IgD-negative memory B cell (primary cell): Measurements from ENCODE around the gene KDM5C. TPM values are rescaled to one million over a fixed set of nuclear protein-coding genes. Genes with fewer than 3 reads are reported as not detected.

Experiments
- H3K27ac Mint-ChIP-seq, 3 donors: one replicate each; pipeline ENCODE4 v1.8.0; 2020 to 2022; ENCODE audit warnings: mild to moderate bottlenecking in 3 of 3, mixed read lengths in 3 of 3, moderate library complexity in 1 of 3
- H3K27me3 Mint-ChIP-seq: one replicate; pipeline ENCODE4 v1.8.0; 2021; ENCODE audit warnings: mixed read lengths
- H3K36me3 Mint-ChIP-seq: one replicate; pipeline ENCODE4 v1.8.0; 2020; ENCODE audit warnings: mild to moderate bottlenecking, mixed read lengths
- H3K4me1 Mint-ChIP-seq, 3 donors: one replicate each; pipeline ENCODE4 v1.8.0; 2020 to 2022; ENCODE audit warnings: mixed read lengths in 3 of 3, mild to moderate bottlenecking in 1 of 3
- H3K4me3 Mint-ChIP-seq, 4 donors: one replicate each; pipeline ENCODE4 v1.8.0; 2020 to 2022; ENCODE audit warnings: mild to moderate bottlenecking in 4 of 4, mixed read lengths in 4 of 4, moderate library complexity in 3 of 4
- H3K9me3 Mint-ChIP-seq, 3 donors: one replicate each; pipeline ENCODE4 v1.8.0; 2020 to 2021; ENCODE audit warnings: mixed read lengths in 3 of 3, mild to moderate bottlenecking in 1 of 3
- polyA plus RNA-seq: library from polyadenylated mRNA; unstranded; fragments of 300-500 nt; fragmentation: Illumina TruSeq; gene quantifications from one replicate; pipeline ENCODE4 v1.2.3, GENCODE V29; 2021

The KDM5C gene
- polyA plus RNA-seq, 1 donor from 2014 or later, result 35.4 TPM

DNA sequence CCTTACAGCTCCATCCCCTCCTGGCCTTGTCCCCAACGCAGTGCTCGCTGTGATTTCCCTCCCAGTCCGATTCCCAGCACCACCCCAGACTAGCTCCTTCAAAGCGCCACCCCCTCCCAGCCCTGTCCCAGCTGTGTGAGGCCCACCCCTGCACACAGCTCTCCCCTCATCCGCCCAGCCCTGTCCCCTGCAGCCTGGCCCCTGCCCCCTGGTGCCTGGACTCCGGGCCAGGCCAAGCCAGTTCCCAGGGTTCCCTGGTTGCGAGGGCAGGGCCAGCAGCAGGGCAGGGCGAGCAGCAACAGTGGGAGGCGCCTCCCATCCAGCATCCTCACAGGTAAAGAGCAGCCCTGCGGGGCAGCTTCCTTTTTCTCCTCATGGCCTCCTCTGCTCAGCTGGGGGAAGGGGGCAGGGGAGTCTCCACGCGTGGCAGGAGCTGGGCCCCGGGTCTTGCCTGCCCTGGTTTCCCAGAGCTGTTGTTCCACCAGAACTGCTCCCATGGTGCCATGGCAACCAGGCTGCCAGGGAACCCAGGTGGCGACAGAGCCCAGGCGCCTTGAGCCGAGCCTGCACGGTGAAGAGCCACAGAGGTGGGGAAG lies 31.5 kb upstream of the KDM5C start:
- Mint-ChIP-seq H3K4me1 (peaks cover 0 to 4% (median 0%) of the 10 kb centered on the region in 3 donors), H3K36me3 (no peaks in the 10 kb centered on the region), H3K9me3 (peaks cover 0 to 2% (median 0%) of the 10 kb centered on the region in 3 donors), H3K27ac (no peak overlapping the region), H3K27me3 (peaks cover 14% of the 10 kb centered on the region), H3K4me3 (no peak overlapping the region)

DNA sequence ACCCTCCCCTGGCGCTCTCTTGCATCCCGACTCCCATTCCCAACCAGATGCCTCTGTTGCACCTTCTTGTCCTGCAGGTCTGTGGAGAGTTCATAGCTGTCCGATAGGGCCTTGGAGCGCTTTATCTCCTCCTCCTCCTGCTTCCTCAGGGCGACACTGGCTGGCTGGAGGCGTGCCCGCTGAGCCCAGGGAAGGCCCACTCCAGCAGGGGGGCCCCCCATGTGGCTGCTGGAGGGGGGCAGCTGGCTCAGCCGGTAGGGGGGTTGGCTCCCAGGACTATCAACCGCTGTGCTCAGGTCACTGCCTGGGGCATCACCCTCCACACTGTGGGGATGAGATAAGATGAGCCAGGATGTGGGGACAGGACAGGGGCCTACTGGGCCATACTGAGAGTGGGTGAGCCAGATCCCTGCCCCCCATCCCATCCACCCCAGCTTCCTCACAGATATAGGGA lies 30.8 kb upstream of the KDM5C start:
- peaks cover 12% of the 10 kb centered on the region for H3K27me3 Mint-ChIP-seq
- no peak overlapping the region for H3K27ac Mint-ChIP-seq

DNA sequence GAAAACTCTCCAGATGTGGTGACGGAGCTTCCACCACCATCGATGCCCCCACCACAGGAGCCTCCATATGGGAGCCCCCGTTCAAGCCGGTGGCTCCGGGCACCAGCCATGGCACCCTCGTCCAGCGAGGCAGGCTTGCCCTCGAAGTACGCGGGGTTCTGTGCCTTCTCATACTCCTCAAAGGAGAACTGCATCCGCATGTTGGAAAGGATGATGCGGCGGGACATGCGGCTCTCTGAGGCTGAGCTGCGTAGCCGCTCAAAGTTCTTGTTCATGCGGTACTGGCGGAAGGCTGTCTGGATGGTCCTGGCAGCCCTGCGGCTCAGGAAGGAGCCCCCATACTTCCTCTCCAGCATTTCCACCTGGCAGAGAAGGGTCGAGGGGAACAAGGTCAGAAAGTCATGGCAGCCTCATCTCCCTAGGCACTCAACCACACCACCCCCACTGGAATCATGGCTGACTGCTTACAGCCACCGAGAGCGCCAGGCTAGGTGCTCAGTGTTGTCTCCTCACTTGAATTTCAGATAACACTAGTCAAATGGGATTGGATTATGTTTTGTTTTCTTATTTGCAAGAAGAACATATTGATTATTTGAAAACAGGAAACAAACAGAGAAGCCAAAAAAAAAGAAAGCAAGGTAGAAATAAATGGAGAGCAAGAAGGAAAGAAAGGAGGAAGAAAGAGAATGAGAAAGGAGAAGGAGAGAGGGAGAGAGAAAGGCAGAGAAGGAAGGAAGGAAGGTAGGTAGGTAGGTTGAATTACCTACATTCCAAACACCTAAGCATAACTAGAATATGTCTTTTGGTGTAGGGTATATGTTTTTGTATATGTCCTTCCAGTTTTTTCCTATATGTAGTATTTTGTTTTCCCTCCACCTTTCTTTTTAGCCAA lies 29.8 kb upstream of the KDM5C start:
- H3K27me3 Mint-ChIP-seq, result peaks cover 7% of the 10 kb centered on the region
- no peak overlapping the region for H3K27ac Mint-ChIP-seq

More for the DNA sequence above, 30.8 kb upstream of the KDM5C start:
- peaks cover 0 to 2% (median 0%) of the 10 kb centered on the region in 3 donors for H3K9me3 Mint-ChIP-seq
- H3K4me1 Mint-ChIP-seq, result no peaks in the 10 kb centered on the region
- H3K36me3 Mint-ChIP-seq, result no peaks in the 10 kb centered on the region
- H3K4me3 Mint-ChIP-seq, result no peak overlapping the region

DNA sequence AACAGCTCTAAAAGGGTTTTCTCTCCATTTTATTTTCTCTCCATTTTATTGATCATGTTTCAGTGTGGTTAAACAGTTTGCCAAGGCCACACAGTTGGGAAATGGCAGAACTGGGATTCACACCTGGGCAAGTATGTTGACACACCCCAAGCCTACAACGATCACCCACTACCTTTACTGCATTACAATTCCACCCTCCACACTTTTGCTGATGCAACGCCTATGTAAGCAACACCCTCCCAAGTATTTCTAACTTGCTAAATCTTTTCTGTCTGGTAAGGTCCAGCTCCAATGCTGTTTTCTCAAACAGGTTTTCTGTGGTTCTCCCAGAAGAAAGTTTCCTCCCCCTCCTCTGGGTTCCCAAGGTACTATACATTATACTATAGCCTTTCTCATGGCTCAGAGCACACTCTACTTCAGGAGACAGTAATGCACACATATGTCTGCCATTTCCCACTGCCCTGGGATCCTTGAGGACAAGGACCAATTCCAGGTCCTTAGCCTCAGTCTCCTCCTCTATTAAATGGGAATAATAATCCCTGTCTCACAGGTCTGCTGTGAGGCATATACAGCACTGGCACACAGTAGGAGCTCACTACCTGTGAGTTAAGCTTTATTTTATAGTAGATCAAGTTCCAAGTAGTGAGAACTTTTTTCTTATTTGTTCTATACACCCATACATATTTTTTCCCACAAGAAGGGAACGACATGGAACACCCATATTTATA lies 28.4 kb upstream of the KDM5C start:
- no peaks in the 10 kb centered on the region for H3K4me1 Mint-ChIP-seq
- peaks cover 0 to 2% (median 0%) of the 10 kb centered on the region in 3 donors for H3K9me3 Mint-ChIP-seq
- peaks cover 7% of the 10 kb centered on the region for H3K27me3 Mint-ChIP-seq
- H3K27ac Mint-ChIP-seq, result no peak overlapping the region
- H3K36me3 Mint-ChIP-seq, result no peaks in the 10 kb centered on the region
- H3K4me3 Mint-ChIP-seq, result no peak overlapping the region

More for the DNA sequence above, 29.8 kb upstream of the KDM5C start:
- peaks cover 0 to 2% (median 0%) of the 10 kb centered on the region in 3 donors for H3K9me3 Mint-ChIP-seq
- H3K4me3 Mint-ChIP-seq, result no peak overlapping the region
- H3K4me1 Mint-ChIP-seq, result no peaks in the 10 kb centered on the region
- H3K36me3 Mint-ChIP-seq, result no peaks in the 10 kb centered on the region

DNA sequence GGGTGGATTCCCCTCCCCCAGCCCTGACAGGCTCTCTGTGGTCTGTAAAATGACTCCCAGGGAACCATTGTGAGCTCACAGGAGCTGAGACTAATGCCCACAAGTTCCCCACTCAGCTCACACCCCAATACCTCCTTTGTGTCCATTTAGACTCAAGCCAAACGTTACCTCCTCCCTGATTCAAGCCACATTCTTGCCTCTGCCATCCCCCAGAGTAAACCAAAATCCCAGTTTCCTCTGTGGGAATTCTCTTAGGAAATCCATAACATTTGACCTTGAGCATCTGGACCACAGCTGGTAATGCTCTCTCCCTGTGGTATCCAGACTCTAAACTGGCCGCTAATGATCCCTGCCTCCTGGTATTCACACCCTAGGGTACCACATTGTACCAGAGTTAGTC lies 26.3 kb upstream of the KDM5C start:
- H3K27me3 Mint-ChIP-seq, result peaks cover 4% of the 10 kb centered on the region
- no peak overlapping the region for H3K4me3 Mint-ChIP-seq
- no peaks in the 10 kb centered on the region for H3K9me3 Mint-ChIP-seq
- H3K27ac Mint-ChIP-seq, result no peak overlapping the region
- no peaks in the 10 kb centered on the region for H3K4me1 Mint-ChIP-seq
- H3K36me3 Mint-ChIP-seq, result no peaks in the 10 kb centered on the region

DNA sequence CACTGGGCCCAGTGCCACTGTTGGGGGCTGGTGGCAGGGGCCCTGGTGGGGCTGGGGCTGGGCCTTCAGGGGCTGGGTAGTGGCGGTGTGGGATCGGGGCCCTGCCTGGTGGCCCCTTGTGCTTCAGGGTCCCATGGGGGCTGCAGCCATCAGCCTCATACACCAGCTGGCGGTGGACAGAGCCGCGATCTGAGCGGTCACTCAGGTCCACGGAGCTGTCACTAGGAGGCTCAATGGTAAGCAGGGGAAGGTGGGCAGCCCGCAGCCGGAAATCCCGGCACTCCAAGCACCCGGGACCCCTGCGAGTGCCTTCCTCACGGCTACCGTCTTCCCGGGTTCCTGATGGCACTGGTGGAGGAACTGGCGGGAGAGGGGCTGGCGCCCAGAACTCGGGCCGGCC lies 25.5 kb upstream of the KDM5C start:
- H3K27me3 Mint-ChIP-seq, result no peaks in the 10 kb centered on the region
- no peaks in the 10 kb centered on the region for H3K9me3 Mint-ChIP-seq
- no peaks in the 10 kb centered on the region for H3K36me3 Mint-ChIP-seq
- H3K27ac Mint-ChIP-seq, result no peak overlapping the region
- no peaks in the 10 kb centered on the region for H3K4me1 Mint-ChIP-seq
- no peak overlapping the region for H3K4me3 Mint-ChIP-seq

DNA sequence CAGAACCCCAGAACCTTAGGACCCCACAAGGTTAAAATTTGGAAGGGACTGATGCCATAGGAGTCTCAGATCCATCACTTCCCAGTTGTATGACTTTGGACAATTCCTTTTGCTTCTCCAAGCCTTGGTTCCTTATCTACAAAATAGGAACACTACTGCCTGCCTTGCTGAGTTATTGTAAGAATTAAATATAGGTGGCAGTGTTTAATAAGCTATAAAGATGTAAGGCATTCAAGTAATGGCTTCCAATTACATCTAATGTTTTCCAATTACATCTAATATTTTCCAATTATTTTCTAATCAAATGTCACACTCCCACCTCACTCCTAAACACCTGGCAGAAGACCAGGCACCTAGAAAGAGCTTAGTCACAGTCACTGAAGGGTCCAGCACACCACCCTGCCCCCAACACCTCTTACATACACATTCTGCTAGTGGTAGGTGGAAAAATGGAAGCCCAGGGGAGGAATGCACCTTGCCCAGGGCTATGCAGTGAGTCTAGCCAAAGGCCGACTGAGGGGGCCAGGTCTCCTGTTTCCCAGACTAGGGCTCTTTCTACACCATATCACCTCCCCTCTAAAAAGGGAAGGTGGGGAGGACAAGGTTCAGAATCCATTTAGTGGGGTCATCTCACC lies 24.5 kb upstream of the KDM5C start:
- H3K27ac Mint-ChIP-seq, result no peak overlapping the region
- H3K4me1 Mint-ChIP-seq, result no peaks in the 10 kb centered on the region
- no peaks in the 10 kb centered on the region for H3K9me3 Mint-ChIP-seq
- H3K4me3 Mint-ChIP-seq, result no peak overlapping the region
- no peaks in the 10 kb centered on the region for H3K27me3 Mint-ChIP-seq
- no peaks in the 10 kb centered on the region for H3K36me3 Mint-ChIP-seq

DNA sequence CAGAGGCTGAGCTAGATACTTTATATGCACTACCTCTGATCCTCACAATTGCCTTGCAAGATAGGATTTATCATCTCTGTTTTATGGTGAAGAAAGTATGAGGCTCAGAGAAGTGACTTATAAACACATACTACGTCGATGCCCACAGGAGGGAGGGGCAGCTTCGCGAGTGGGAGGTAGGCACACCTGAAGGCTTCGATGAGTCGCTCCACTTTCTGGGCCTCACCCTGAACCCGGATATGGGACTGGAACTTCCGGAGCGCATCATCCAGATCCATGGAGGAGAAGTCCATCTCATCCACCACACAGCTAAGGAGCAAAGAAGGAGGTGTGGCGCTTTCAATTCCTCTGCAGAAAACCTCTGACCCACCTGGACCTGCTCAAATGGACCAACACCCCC lies 22.9 kb upstream of the KDM5C start:
- Mint-ChIP-seq H3K27ac (no peak overlapping the region), H3K4me1 (no peaks in the 10 kb centered on the region), H3K27me3 (no peaks in the 10 kb centered on the region), H3K4me3 (no peak overlapping the region), H3K36me3 (no peaks in the 10 kb centered on the region), H3K9me3 (no peaks in the 10 kb centered on the region)

DNA sequence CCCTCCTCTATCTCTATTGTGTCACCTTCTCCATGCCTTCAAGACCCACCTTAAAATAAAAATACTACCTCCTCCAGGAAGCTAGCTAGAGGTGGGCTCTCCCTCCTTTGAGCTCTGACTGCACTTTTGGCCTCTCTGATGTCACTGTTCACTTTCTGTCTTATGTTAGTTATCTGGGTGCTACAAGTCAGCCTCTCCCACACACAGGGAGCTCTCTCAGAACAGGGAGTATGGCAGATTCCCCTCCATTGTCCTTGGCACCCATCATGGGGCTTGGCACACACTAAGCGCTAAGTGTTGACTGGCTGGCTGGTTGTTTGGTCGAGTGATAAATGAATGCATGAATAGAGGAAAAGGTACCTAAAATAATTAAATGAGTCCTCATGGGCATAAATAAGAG lies 21.2 kb upstream of the KDM5C start:
- H3K27ac Mint-ChIP-seq, result no peak overlapping the region
- H3K36me3 Mint-ChIP-seq, result peaks cover 1% of the 10 kb centered on the region
- H3K27me3 Mint-ChIP-seq, result no peaks in the 10 kb centered on the region
- peaks cover 0 to 2% (median 0%) of the 10 kb centered on the region in 3 donors for H3K4me1 Mint-ChIP-seq
- no peaks in the 10 kb centered on the region for H3K9me3 Mint-ChIP-seq
- H3K4me3 Mint-ChIP-seq, result no peak overlapping the region

DNA sequence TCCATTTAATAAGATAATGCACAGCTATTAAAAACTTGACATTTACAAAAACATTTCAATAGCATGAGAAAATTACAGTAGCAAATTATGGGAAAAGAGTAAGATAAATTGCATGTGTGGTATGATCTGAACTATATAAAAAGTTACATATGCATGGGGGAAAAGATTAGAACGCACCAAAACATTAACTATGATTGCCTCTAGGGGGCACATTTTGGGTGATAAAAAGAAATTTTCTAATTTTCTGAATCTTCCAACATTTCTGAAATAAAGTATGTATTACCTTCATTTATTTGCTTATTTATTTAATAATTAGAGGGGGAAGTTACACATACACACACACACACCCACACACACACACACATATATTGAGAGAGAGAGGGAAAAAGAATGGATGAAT lies 19.6 kb upstream of the KDM5C start:
- Mint-ChIP-seq H3K4me1 (peaks cover 0 to 2% (median 0%) of the 10 kb centered on the region in 3 donors), H3K9me3 (no peaks in the 10 kb centered on the region), H3K27ac (no peak overlapping the region), H3K27me3 (no peaks in the 10 kb centered on the region), H3K36me3 (peaks cover 1% of the 10 kb centered on the region), H3K4me3 (no peak overlapping the region)

DNA sequence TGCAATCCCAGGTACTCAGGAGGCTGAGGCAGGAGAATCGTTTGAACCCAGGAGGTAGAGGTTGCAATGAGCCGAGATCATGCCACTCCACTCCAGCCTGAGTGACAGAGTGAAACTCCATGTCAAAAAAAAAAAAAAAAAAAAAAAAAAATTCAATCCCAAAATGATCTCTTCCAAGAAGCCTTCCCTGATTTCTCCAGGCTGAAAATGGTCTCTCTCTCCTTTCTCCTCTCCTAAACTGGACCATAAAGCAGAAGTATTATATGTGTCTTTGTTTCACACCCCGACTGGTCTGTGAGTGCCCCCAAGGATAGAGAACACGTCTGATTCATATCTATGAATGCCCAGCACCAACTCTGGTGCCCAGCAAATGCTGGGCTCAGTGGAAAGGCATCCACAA lies 17.3 kb upstream of the KDM5C start:
- H3K27me3 Mint-ChIP-seq, result peaks cover 2% of the 10 kb centered on the region
- no peaks in the 10 kb centered on the region for H3K9me3 Mint-ChIP-seq
- H3K4me3 Mint-ChIP-seq, result no peak overlapping the region
- no peak overlapping the region for H3K27ac Mint-ChIP-seq
- peaks cover 0 to 4% (median 0%) of the 10 kb centered on the region in 3 donors for H3K4me1 Mint-ChIP-seq
- H3K36me3 Mint-ChIP-seq, result peaks cover 1% of the 10 kb centered on the region

DNA sequence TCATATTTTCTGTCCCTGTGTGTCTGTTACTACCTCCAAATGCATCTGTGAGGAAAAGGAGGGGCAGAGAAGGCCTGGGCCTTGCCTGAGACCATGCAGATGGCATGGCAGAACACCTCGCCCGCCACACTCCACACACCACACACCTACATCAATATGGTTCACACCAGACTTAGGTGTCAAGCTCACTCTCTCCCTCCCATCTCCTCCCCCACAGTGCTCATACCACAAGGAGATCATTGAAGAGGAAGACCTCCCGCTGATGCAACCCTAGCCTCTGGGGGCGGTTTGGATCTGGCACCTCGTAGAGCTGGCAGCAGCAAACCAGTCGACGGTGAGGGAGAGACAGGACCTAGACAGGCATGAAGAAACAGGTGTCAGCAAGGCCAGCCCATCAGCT lies 16.6 kb upstream of the KDM5C start:
- H3K9me3 Mint-ChIP-seq, result no peaks in the 10 kb centered on the region
- H3K27ac Mint-ChIP-seq, result no peak overlapping the region
- H3K27me3 Mint-ChIP-seq, result peaks cover 4% of the 10 kb centered on the region
- peaks cover 0 to 4% (median 0%) of the 10 kb centered on the region in 3 donors for H3K4me1 Mint-ChIP-seq
- peaks cover 1% of the 10 kb centered on the region for H3K36me3 Mint-ChIP-seq
- H3K4me3 Mint-ChIP-seq, result no peak overlapping the region

DNA sequence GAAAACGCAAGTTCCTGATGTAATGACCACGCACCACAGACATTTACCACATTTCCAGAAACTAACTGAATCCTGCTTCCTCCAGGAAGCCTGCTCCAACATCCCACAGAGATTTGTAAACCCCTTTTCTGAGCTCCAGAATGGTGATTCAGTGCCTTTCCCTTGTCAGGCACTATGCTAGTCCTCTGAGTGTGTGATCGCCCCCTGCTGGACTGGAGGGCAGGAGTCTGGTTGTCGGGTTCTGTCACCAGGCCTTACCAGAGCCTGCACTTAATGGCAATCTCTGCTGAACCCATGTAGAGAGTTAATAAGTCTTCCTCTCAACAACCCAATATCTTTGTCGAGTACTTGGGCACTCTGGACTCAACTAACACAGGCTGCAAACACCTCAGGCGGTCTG lies 14.5 kb upstream of the KDM5C start:
- no peaks in the 10 kb centered on the region for H3K9me3 Mint-ChIP-seq
- no peak overlapping the region for H3K4me3 Mint-ChIP-seq
- H3K4me1 Mint-ChIP-seq, result peaks cover 0 to 4% (median 0%) of the 10 kb centered on the region in 3 donors
- peaks cover 1% of the 10 kb centered on the region for H3K36me3 Mint-ChIP-seq
- no peak overlapping the region for H3K27ac Mint-ChIP-seq
- H3K27me3 Mint-ChIP-seq, result peaks cover 5% of the 10 kb centered on the region

DNA sequence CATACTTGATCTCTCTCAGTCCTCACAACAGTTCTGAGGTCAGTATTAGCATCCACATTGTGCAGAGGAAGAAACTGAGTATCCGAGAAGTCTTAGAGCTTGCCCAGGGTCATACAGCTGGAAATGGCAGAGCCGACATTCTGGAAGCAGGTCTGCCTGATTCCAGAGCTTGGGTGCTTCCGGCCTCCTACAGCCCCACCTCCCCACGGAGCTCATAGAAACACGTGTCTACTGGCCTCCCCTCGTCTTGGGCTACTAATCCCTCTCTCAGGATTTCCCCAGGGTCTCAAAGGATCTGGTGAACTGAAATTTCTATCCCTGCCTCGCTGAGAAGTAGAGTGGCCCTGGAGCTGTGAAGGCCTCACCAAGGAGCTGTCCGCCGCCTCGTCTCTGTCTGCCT lies 12.0 kb upstream of the KDM5C start:
- Mint-ChIP-seq H3K27me3 (peaks cover 9% of the 10 kb centered on the region), H3K4me1 (peaks cover 0 to 2% (median 0%) of the 10 kb centered on the region in 3 donors), H3K36me3 (no peaks in the 10 kb centered on the region), H3K4me3 (no peak overlapping the region), H3K27ac (no peak overlapping the region), H3K9me3 (no peaks in the 10 kb centered on the region)
